Smooth muscle cell (in vitro differentiated cells): ENCODE measurements around the gene ZNF385B. TPM values are rescaled to one million over a fixed set of nuclear protein-coding genes. Genes with fewer than 3 reads are reported as not detected.

ENCODE experiments used
- DNase-seq: peaks from one replicate; lab custom pipeline; 2025; ENCODE audit not compliant: unreplicated experiment; lab: John Stamatoyannopoulos, UW
- H2AFZ ChIP-seq: fragments of 200-600 bp; sonication (generic); 2 replicates; pipeline ENCODE4 v1.6.0; 2016; ENCODE audit warnings: antibody characterized with exemption, low read depth, mild to moderate bottlenecking
- H3F3A ChIP-seq: fragments of 200-600 bp; sonication (generic); 2 replicates; pipeline ENCODE4 v1.6.0; 2017; ENCODE audit warnings: antibody characterized with exemption, low read depth
- H3K27ac ChIP-seq: fragments of 200-600 bp; sonication (generic); 2 replicates; pipeline ENCODE4 v1.5.1; 2016; ENCODE audit warnings: low read depth, mild to moderate bottlenecking
- H3K27me3 ChIP-seq: fragments of 200-600 bp; sonication (generic); 2 replicates; pipeline ENCODE4 v1.6.1; 2016; ENCODE audit warnings: low read depth, mild to moderate bottlenecking
- H3K36me3 ChIP-seq: fragments of 200-600 bp; sonication (generic); 2 replicates; pipeline ENCODE4 v1.5.1; 2016; ENCODE audit warnings: low read depth
- H3K4me1 ChIP-seq: fragments of 200-600 bp; sonication (generic); 2 replicates; pipeline ENCODE4 v1.5.1; 2016; ENCODE audit warnings: low read depth
- H3K4me2 ChIP-seq: fragments of 200-600 bp; sonication (generic); 2 replicates; pipeline ENCODE4 v1.6.0; 2016; ENCODE audit warnings: mild to moderate bottlenecking
- H3K4me3 ChIP-seq: fragments of 200-600 bp; sonication (generic); 2 replicates; pipeline ENCODE4 v1.5.1; 2016; ENCODE audit warnings: mild to moderate bottlenecking
- H3K79me2 ChIP-seq: fragments of 200-600 bp; sonication (generic); 2 replicates; pipeline ENCODE4 v1.6.0; 2016; ENCODE audit warnings: low read depth, mild to moderate bottlenecking
- H3K9ac ChIP-seq: fragments of 200-600 bp; sonication (generic); 2 replicates; pipeline ENCODE4 v1.6.0; 2016; ENCODE audit warnings: low read depth
- H3K9me3 ChIP-seq: fragments of 200-600 bp; sonication (generic); replicated peaks from 2 replicates; pipeline ENCODE4 v1.5.1; 2016; ENCODE audit warnings: low read depth
- H4K20me1 ChIP-seq: fragments of 200-600 bp; sonication (generic); 2 replicates; pipeline ENCODE4 v1.6.0; 2016; ENCODE audit warnings: low read depth
- CTCF ChIP-seq: fragments of 200-600 bp; sonication (generic); IDR thresholded peaks from 2 replicates; pipeline ENCODE4 v1.5.1; 2017; ENCODE audit warnings: borderline replicate concordance, mild to moderate bottlenecking, antibody characterized with exemption; ENCODE audit not compliant: insufficient read depth, poor library complexity, severe bottlenecking
- WGBS: methylation state at CpG from one replicate; pipeline ENCODE4 v1.1.7; 2016; ENCODE audit warnings: low lambda C conversion rate; 5-methylcytosine and 5-hydroxymethylcytosine counted together
- polyA plus RNA-seq: library from polyadenylated mRNA; unstranded; fragments of >200 nt; fragmentation: Nextera tagmentation; extraction: Ambion mirVana; gene quantifications from 2 replicates; pipeline ENCODE4 v1.2.1, GENCODE V29; 2016
- total RNA-seq: library from RNA; depleted of rRNA; stranded (reverse); fragments of >200 nt; gene quantifications from 2 replicates; pipeline ENCODE4 v1.2.3, GENCODE V29; 2014

The ZNF385B gene
- total and polyA plus RNA-seq, 2 experiments from 2014 or later: 1.4 to 3.2 TPM

GRCh38 chr2:179562330-179562885 lies 299.0 kb downstream of the ZNF385B start:
- H3K27ac ChIP-seq: no peak overlapping the region
- DNase-seq: no peak
- peaks cover 11% of the 10 kb centered on the region for H3K4me1 ChIP-seq
- H3K9ac ChIP-seq: no peak overlapping the region
- peak overlapping the region; percentile 22 for H3K4me2 ChIP-seq
- no peak overlapping the region for H2AFZ ChIP-seq
- H3K27me3 ChIP-seq: no peaks in the 10 kb centered on the region
- TF ChIP-seq CTCF: no peak
- no peaks in the 10 kb centered on the region for H4K20me1 ChIP-seq
- H3K9me3 ChIP-seq: no peaks in the 10 kb centered on the region
- H3K36me3 ChIP-seq: no peaks in the 10 kb centered on the region
- H3K4me3 ChIP-seq: peak overlapping the region; percentile 12
- no peaks in the 10 kb centered on the region for H3F3A ChIP-seq
- 58% methylated on average over 8 of the region's 8 CpGs for WGBS
- no peaks in the 10 kb centered on the region for H3K79me2 ChIP-seq

GRCh38 chr2:179561702-179562101 lies 299.7 kb downstream of the ZNF385B start:
- Histone ChIP-seq H3F3A (no peaks in the 10 kb centered on the region), H3K9ac (no peak overlapping the region), H4K20me1 (no peaks in the 10 kb centered on the region), H2AFZ (no peak overlapping the region), H3K27me3 (no peaks in the 10 kb centered on the region), H3K36me3 (no peaks in the 10 kb centered on the region), H3K27ac (no peak overlapping the region), H3K4me3 (peak overlapping the region; percentile 12), H3K9me3 (no peaks in the 10 kb centered on the region), H3K79me2 (no peaks in the 10 kb centered on the region), H3K4me2 (no peak overlapping the region), H3K4me1 (peaks cover 11% of the 10 kb centered on the region)
- DNase-seq: no peak
- no peak for TF ChIP-seq CTCF
- WGBS: 82% methylated on average over 2 of the region's 2 CpGs

- Histone ChIP-seq H3K27me3 (no peaks in the 10 kb centered on the region), H3K27ac (no peak overlapping the region), H3K4me2 (no peak overlapping the region), H3F3A (no peaks in the 10 kb centered on the region), H3K79me2 (no peaks in the 10 kb centered on the region), H3K4me1 (peaks cover 16% of the 10 kb centered on the region), H3K9me3 (no peaks in the 10 kb centered on the region), H3K36me3 (no peaks in the 10 kb centered on the region), H4K20me1 (no peaks in the 10 kb centered on the region), H3K4me3 (no peak overlapping the region), H3K9ac (no peak overlapping the region), H2AFZ (no peak overlapping the region)
- DNase-seq: no peak
- no peak for TF ChIP-seq CTCF
- WGBS: 94% methylated on average over 1 of the region's 1 CpG
Observed at GRCh38 chr2:179560257-179560735, 301.1 kb downstream of the ZNF385B start.
